ENCODE measurements around the gene PNPLA7.
"Not testable (repeated sequence)": the region's sequence is repeated elsewhere in the genome, so short reads cannot be mapped to it uniquely, and the experiment has no call there.

PNPLA7 gene

DNA sequence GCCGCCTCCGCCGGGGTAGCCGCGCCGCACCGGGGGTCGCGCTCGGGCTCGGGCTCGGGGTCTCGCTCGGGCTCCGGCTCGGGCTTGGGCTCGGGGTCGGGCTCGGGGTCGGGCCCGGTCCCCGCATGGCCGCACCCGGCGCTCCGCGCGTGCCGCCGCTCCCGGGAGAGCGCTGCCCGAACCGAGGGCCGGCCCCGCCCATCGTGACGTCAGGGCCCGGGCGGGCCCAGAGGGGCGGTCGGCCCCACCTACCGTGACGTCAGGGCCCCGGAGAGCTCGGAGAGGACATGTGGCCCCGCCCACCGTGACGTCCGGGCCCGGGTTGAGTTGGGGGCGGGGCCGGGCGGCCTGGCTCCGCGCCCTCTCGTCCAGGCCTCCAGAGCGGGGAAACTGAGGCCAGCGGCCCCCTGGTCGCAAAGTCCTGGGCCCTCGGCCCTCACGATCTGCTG lies 91.0 kb downstream of the PNPLA7 start, which contains the start of gene NSMF:
TSS of gene NSMF (minus strand) at position 183 of the 449 bp plus-strand sequence. CDS start 232 bp downstream, outside the sequence.
- peak; percentile 96 to 100 (median 99) for DNase-seq

DNA sequence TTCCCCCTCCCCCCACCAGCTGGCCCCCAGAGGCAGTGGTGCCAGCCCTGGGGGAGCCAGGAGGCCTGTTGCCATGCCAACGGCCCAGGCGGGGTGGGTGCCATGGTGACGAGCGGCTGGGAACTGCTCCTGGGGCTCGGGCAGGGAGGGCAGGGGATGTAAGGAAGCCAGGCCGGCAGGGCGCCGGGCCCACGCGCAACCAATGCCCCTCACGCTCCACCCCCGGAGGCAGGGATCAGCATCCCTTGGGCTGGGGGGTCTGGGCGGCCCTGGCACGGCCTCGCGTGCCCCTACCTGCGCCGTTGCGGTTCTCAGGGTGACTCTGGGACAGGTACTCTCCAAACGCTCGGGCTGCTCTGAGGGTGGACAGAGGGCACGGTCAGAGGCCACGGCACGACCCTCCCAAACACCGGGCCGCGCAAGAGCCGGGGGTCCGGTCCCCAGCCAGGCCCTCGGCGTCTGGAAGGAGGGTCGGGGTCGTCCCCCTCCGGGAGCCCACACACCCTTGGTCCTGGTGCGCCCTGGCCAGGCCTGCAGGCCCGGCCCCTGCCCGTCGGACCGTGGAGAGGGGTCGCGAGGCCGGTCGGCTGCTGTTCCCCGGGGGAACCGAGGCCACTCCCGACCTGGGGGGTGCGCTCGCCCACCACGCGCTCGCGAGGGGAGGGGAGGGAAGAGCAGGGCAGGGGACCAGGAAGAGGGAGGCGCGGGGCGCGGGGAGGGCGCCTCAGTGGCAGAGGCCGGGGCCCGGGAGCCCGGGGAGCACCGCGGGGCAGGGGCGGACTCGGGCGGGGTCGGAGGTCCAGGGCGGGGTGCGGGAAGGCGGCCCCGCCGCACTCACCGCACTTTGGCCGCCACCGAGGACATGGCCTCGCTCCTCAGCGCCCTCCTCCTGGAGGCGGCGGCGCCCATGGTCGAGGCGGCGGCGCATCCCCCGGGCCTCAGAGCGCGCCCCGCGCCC lies 91.7 kb downstream of the PNPLA7 start:
- peak in 1 of 3 donors; percentile 32 for DNase-seq

DNA sequence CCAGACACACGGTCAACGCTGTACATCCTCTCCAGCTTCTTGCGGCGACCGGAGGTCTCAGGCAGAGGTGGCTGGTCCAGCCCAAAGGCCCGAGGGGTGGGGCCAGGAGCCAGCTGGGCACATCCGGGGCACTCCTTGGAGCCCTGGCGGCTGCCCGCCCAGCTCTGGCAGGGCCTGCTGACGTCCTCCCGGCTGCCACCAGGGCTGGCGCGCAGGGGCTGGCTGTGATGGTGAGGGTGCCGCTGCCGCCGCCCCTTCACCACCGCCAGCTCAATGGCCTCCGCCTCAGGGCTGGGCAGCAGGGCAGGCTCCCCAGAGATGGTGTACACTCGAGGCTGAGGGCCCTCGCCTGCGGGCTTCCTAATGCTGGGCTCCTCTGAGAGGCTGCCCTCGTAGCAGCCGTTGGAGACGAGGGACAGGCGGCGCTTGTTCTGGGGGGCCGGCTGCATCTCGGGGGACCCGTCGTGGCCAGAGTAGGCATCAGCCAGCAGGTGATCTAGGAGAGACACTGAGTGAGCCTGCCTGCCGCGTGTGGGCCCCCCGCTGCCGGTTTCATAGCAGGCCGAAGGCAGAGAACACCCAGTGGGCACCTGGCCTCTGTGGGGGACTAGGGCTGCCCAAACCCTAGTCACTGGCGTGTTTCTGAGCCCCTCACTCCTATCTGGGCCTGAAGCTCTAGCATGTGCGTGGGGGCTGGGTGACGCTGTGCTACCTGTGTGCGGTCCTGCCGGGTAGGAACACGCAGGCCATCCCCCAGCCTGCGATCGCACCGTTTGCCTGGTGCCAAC lies 92.6 kb downstream of the PNPLA7 start:
- DNase-seq, result no peak

DNA sequence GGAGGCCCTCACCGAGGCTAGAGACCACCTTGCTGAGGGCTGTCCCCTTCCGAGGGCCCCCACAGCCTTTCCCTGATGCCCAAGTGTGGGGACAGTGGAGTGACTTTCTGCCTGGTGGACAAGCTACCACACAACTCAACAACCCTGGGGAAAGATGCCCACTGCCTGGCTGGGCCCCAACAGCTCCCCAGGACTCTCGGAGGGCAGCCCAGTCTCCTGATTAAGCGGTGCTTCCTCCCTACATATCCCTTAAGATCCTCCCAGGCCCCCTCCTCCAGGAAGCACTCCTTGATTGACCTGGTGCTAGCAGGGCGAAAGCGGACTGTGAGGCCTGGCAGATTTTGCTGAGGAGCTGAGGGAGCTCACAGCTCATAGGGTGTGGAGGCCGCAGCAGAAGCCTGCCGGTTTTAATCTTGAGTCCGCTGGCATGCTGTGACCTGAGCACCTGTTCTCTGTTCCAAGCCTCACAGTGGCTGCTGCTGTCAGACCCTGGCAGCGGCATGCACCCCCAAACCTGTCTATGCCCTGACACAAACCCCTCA lies 93.3 kb downstream of the PNPLA7 start:
- no peak for DNase-seq

DNA sequence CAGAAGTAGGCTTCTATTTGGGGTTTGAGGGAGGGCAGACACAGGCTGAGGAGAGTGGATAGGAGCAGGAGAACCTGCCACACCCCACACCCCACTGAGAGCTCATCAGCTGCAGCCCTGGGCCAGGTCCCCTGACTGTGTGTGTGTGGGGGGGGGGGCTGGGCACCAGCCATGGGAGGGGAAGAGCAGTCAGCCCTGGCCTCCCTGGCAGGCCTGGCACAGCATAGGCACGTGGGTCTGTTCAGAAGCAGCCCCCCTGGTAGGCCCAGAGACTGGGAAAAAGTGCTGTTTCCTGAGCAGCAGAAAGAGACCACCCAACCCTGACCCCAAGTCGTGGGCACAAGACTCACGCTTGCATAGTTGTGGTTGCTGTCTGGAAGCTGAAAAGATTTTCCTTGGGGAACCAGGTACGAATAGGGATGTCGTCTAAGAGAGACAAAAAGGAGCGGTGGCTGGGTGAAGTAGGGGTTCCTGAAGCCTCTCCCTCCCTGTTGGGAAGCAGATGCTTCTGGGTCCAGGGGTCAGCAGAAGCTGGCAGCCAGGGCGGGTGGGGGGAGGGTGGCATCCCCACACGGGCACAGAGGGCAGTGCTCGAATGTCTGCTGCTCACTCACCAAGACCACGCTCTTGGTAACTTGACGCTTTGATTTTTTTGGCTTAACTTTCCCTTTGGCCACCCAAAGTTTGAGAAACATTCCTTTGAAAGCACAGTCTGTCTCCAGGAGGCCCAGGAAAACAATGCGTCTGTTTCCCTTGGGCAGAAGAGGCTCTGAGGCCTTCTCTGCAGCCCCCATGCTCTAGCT lies 93.9 kb downstream of the PNPLA7 start:
- DNase-seq, result no peak

DNA sequence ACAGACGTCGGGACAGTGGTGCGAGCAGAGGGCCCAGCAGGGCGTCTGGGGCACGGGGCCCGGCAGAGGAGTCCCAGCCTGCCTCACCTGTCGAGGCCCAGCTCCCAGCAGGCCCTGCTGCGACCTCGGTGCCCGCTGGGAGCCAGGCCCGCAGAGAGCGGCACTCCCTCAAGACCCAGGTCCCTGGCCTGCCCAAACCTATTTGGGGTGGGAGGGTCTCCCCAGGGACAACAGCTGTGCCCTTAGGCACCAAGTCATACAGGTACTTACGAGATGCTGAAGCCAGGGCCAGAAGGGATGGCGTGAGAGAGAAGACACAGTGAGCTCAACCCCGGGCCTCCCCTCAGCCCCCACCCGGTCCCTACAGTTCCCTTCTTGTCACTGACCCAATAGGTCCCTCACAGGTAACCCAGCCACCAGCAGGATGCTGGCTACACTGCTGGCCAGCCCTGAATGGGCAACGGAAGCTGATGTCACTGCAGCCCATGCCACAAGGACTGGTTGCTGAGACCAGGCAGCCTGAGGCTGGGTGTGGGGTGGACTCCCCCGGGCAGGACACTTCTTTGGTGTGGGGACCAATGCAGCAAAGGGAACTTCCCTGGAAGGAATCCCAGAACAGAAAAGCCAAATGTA lies 94.7 kb downstream of the PNPLA7 start:
- DNase-seq, result no peak

DNA sequence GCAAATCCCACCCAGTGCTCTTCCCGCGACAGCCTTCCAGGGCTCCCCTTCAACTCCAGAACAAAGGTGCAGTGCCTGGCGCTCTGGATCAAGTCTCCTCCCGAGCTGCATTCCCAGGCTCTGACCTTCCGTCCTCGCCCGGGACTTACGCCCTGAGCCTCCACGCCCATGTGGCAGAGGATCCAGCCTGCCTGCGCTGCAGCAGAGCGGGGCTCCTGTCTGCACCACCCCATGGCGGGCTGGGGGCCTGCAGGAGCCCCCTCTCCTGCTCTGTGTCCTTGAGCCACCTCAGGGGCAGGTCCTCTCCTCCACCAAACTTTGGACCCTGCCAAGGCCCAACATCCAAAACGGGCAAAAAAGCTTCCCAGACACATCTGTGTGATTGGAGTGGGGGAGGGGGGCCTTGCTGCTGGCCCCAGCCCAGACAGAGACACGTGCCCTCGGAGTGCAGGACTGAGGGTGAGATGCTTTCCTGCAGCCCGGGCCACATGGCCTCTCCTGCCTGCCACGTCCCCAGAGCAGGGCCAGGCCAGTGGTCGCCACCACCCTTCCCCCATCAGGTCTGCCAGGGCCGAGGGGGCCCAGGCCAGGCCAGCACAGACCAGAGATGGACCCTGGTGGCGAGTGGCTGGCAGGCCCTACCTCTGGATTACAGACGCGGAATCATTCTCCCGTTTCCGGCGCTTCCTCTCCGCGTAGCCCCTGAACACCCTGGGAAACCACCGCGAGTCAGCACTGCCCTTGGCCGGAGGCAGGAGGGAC lies 95.4 kb downstream of the PNPLA7 start:
- DNase-seq, result peak; percentile 57 to 72 (median 60)

DNA sequence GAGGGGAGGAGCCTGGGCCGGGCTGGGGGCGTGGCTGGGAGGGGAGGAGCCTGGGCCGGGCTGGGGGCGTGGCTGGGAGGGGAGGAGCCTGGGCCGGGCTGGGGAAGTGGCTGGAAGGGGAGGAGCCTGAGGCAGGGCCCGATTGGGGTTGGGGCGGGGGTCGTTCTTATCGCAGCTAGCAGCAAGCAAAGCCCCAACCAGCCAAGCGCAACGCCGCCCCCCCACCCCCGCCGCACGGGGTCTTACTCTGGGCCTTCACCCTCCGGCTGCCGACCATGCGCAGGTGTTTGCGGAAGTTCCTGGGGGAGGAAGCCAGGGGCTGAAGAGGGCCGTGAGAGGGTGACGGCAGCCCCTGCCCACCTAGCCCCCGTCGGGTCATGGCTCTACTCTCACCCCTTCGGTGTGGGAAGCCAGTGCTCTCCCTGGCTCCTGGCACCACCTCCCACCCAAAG lies 96.0 kb downstream of the PNPLA7 start:
- peak; percentile 30 to 66 (median 38) for DNase-seq

DNA sequence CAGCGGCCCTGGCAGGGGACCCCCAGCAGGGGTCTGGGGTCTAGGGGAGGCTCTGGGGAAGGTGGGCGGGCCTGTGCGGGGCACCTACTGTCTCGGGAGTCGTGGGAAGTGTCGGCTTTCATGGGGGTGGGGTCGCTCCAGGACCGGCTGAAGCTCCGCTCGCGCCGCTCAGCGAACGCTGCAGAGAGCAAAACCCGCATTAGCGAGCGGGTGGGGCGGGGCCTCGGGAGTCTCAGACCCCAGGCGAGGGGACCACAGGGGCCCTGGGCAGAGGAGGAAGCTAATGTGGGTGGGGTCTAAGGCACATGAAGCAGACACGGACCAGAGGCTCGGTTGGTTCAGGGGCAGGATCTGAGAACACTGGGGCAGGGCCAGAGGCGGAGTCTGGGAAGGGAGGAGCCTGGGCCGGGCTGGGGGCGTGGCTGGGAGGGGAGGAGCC lies 96.5 kb downstream of the PNPLA7 start:
- DNase-seq, result peak; percentile 68 to 87 (median 78)

DNA sequence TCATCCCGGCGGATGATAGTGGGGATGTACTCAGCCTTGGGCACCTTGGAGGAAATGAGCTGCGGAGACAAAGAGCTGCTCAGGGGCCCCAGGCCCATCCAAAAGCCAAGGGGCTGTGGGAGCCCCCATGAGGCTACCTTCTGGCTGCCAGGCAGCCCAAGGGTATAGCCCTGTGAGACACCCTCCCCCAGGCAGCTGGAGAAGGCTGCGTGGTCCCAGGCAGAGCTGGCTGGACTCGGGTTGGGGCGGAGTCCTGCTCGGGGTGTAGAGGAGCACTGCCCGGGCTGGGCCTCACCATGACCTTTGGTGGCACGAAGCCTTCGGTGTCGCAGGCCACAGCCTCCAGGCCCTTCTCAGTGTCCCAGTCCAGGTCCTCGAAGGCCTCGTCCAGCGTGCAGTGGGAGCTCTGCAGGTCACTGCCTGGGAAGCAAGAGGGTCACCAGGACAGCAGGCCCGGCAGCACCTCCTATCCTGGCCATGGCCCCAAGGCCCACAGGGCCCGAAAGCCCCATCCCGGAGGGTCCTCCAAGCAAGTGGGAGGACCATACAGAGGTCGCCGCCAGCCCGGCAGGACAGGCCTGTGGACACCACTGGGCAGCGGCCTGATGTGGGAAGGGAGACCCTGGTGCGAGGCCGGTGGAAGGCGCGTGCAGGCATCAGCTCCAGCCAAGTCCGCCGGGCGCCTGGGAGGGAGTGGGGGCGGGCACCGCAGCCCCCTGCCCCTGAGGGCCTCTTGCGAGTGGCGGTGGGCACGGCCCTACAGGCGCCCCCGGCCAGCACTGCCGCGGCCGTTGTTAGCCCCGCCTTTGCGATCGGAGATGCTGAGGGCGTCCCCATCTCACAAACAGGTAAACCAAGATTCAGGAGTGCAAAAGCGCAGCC lies 97.2 kb downstream of the PNPLA7 start:
- DNase-seq, result no peak

DNA sequence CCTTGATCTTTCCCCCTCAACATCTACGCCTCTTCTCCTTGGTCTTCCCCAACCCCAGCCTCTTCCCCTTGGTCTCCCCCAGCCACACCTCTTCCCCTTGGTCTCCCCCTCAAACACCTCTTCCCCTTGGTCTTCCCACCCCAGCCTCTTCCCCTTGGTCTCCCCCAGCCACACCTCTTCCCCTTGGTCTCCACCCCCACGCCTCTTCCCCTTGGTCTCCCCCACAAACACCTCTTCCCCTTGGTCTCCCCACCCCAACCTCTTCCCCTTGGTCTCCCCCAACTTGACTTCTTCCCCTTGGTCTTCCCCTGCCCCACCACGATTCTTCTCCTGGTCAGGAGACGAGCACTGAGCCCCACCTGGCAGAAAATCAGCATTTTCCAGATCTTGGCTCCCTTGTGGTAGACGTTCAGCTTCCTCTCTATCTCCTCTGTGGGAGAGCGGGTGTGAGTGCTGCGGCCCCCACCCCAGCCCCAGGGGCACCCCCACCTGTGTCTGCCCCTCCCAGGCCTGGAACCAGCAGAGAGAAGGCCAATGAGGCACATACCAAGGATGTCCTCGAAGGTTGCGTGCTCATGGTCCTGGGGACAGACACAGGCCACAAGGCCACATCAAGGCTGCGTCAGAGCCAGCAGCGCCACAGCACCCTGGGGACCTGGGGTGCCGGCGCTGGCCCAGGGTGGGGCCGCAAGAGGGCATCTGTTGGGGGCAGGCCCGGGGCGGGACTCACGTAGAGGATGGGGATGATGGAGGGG lies 98.0 kb downstream of the PNPLA7 start:
- peak in 1 of 3 donors; percentile 36 for DNase-seq

DNA sequence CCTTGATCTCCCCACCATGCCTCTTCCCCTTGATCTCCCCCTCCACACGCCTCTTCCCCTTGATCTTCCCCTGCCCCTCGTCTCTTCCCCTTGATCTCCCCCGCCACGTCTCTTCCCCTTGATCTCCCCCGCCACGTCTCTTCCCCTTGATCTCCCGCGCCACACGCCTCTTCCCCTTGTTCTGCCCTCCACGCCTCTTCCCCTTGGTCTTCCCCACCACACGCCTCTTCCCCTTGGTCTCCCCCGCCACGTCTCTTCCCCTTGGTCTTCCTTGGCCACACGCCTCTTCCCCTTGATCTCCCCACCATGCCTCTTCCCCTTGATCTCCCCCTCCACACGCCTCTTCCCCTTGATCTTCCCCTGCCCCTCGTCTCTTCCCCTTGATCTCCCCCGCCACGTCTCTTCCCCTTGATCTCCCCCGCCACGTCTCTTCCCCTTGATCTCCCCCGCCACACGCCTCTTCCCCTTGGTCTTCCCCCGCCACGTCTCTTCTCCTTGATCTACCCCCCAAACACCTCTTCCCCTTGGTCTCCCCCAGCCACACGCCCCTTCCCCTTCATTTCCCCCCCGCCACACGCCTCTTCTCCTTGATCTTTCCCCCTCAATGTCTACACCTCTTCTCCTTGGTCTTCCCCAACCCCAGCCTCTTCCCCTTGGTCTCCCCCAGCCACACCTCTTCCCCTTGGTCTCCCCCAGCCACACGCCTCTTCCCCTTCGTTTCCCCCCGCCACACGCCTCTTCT lies 98.8 kb downstream of the PNPLA7 start:
- DNase-seq, result not testable (repeated sequence)

DNA sequence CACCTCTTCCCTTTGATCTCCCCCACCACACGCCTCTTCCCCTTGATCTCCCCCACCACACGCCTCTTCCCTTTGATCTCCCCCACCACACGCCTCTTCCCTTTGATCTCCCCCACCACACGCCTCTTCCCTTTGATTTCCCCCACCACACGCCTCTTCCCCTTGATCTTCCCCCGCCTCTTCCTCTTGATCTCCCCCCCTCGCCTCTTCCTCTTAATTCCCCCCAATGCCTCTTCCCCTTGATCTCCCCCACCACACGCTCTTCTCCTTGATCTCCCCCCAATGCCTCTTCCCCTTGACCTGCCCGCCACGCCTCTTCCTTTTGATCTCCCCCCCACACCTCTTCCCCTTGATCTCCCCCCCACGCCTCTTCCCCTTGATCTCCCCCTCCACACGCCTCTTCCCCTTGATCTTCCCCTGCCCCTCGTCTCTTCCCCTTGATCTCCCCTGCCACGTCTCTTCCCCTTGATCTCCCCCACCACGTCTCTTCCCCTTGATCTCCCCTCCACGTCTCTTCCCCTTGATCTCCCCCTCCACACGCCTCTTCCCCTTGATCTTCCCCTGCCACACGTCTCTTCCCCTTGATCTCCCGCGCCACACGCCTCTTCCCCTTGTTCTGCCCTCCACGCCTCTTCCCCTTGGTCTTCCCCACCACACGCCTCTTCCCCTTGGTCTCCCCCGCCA lies 99.5 kb downstream of the PNPLA7 start:
- DNase-seq, result peak in 2 of 3 donors; percentile 39 to 70

DNA sequence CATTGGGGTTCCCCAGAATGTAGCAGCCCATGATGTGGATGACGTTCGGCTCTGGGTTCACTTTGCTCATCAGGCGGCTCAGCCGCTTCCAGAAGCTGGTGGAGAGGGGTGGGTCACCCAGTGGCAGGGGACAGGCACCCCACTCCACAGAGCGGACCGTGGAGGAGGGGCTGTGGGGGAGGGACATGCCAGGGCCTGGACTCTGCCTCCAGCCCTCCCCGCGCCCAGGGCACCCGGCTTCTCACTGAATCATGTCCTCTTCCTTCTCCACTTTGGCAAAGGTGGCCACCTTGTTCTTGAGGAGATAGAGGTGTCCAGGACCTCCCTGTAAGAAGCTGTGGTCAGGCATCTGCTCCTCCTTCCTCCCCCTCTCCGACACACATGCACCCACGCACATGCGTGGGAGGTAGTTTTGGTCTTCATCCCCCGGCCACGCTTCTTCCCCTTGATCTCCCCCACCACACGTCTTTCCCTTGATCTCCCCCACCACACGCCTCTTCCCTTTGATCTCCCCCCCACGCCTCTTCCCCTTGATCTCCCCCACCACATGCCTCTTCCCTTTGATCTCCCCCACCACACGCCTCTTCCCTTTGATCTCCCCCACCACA lies 100.2 kb downstream of the PNPLA7 start:
- DNase-seq, result no peak

DNA sequence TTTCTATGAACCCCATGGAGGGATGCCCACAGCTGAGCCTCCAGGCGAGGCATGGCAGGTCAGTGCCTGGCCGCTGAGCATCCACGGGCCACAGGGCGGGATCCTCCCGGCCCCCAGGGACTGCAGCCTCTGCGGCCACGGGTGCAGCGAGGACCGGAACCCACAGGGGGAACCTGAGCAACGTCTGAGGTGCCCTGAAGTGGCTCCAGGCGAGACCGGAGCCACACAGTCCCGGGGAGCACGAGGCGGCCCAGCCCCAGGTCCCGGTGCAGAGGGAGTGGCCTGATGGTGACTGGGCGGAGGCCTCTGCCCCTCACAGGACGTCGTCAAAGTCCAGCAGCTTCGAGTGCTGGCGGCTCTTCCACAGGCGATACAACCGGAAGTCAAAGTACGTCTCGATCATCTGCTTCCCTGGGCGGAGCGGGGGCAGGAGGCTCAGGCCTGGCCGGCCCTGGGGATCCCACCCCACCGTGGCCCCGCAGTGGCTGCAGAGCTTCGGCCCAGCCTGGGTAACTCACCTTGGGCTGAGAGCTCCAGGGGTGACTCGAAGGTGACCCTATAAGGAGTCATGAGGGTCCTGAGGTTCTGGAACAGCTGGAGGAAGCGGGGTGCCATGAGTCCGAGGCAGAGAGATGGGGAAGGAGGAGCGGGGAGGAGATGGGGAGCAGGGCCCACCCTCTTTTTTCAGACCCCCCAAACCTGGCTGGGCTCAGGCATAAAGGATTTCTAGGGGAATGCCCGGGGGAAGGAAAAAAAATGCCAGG lies 100.9 kb downstream of the PNPLA7 start:
- no peak for DNase-seq

DNA sequence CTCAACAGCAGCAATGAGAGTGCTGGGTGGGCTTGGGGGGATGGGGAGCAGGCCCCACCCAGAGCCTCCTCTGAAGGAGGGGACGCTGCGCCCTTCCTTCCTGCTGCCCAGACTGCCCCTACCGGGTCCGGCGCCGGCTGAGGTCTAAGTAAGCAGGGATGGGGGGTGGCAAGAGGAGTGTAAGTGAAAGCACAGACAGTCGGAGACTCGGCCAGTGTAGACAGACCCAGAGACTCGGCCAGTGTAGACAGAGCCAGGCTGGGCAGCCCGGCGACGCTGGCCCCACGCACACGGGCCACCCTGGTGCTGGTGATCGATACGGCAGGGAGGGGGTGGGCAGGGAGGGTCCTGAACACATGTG lies 101.6 kb downstream of the PNPLA7 start:
- no peak for DNase-seq
